ENCODE results near the gene POLD2.

Gene POLD2

DNA sequence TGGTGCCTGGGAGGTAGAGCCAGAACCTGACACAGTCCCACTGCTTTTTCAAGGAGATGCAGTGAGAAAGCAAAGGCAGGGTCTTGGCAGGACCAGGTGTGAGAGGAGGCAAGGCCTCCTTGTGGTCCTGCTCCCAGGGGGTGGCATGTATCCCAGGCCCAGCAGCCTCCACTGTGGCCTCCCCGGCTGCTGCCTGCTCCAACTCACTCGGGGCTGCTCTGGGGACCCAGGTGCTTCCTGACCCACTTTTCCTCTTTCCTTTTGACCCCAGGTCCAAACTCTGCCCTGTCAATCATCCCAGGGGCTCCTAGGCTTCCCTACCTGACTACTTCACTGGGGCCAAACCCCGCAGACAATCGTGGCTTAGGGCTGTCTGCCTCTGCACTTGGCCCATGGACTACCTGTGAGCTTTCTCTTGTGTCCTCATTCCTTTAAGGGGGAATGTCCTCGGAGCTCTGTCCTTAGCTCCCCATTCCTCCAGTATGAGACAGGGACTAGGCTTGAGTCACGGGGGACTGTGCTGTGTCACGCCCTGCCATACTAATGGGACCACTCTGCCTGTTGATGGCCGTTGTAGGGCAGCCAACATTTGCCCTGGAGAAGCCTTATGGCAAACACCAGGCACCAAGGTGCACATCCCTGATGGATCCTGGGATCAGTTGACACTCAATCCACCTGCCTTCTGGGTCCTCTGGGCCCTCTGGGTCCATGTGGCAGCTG is 20.3 kb downstream of the POLD2 start:
- no peak for DNase-seq (ENCODE audit: low read depth in 2 of 2)

DNA sequence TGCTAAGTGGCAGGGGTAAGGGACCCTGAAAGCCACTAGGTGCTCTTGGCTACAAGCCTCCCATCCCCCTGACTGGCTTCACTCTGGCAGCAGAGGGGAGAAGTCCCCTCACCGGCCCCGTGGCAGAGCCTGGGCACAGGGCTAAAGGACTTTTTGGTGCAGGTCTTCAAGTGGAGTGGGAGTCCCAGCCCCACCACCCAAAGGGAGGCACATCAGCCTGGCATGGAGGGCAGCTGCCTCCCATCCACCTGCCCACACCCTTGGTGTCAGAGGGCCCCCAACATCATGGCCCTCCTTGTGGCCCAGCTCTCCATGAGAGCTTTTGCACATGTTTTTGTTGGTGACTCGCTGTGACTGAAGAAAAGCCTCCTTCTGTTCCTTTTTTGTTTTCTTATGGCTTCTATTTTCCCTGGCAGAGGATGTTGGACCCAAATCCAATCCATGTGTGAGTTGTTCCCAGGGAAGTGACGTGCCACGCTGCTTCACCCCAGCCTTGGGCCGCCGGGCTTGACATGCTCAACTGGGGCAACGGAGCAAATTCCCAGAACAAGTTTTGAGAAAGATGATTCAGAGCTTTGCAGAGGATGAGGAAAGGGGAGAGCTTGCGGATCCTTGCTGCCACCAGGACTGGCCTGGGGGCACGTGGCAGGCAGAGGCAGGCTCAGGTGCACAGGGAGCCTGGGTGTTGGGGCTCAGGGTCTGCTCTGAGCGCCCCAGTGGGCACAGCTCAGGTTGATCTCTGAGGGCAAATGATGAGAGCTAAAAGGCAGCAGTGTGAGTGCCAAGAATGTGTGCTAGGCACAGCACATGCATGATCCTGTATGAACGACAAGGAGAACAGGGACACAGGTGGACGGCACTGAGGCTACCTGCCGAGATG is 21.1 kb downstream of the POLD2 start:
- DNase-seq (ENCODE audit: low read depth in 2 of 2) = no peak

DNA sequence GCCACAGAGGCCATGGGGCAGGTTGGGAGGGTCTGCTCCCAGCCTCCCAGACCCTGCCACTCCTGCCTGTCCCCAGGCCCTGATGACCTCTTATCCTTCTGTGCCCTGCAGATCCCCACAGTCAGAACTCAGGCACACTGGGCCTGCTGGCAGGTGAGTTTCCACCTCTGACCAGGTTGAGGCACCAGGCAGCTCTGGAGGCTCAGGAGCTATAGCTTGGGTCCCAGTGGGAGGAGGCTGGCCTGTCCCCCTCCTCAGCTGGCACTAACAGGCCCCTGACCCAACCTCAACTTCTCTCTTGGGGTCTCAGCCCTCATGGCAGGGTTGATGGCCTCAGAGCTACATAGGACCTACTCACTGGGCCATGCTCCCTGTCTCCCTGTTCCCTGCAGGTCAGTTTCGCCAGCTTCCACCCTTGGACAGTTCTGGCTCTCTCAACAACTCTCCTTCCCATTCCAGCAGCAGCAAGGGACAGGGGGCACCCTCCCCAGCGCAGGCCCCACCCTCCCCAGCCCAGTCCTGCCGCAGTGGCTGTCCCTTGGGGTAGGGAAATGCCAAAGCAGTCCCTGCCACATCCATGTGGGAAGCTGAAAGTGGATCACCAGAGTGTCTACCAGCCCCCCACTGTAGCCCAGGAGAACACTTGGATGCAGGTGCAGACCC is 21.9 kb downstream of the POLD2 start:
- no peak for DNase-seq (ENCODE audit: low read depth in 2 of 2)

DNA sequence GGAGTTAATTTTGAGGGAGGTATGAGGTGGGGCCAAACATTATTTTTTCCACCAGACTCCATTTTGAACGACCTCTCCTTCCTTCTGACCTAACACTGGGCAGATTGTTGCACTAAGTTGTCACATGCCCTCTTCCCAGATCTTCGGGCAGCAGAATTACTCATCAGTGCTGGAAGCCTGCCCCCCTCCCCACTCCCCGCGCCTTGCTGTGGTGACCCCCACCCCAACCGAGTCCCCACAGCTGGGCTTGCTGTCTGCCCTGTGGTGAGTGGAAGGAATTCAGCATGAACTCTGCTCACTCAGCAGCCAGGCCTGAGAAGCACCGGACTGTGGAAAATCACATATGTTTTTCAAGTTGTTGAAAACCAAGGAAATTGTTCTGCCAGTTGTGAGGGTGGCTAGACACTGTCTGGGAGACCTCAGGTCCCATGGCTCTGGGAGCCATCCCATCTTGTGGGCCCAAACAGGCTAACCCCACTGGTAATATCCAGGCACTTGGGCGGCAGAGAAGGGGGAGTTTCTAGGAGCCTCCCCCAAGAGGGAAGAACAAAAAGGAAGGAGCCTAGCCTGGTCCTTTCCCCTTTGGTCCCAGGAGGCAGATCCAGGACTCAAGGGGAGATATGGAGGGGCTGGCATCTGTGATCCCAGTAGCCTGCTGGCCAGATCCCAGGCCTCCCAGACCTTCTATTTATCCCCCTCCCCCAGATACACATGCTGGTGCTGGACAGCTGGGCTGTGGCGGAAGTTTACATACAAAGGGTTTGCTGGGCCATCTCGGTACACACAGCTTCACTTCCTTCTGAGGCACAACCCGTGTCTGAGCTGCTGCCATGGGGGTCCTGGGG is 22.7 kb downstream of the POLD2 start:
- no peak for DNase-seq (ENCODE audit: low read depth in 2 of 2)

DNA sequence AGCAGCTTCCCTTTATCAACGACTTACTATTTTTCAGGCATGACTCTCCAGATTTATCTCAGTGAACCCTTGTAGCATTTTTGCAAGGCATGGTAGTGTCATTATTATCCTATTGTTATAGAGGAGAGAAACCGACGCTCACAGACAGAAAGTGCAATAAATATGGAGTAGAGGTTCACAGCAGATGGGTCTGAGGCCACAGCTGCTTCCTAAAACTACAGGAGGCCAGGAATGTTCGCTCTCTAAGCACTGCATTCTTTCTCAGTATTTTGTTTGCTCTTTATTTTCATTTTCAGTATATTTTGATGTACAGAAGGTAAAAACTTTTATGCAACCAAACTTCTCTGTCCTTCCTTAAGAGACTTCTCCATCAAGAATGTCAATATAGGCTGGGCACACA is 23.7 kb downstream of the POLD2 start:
- DNase-seq (ENCODE audit: low read depth in 2 of 2) = no peak

DNA sequence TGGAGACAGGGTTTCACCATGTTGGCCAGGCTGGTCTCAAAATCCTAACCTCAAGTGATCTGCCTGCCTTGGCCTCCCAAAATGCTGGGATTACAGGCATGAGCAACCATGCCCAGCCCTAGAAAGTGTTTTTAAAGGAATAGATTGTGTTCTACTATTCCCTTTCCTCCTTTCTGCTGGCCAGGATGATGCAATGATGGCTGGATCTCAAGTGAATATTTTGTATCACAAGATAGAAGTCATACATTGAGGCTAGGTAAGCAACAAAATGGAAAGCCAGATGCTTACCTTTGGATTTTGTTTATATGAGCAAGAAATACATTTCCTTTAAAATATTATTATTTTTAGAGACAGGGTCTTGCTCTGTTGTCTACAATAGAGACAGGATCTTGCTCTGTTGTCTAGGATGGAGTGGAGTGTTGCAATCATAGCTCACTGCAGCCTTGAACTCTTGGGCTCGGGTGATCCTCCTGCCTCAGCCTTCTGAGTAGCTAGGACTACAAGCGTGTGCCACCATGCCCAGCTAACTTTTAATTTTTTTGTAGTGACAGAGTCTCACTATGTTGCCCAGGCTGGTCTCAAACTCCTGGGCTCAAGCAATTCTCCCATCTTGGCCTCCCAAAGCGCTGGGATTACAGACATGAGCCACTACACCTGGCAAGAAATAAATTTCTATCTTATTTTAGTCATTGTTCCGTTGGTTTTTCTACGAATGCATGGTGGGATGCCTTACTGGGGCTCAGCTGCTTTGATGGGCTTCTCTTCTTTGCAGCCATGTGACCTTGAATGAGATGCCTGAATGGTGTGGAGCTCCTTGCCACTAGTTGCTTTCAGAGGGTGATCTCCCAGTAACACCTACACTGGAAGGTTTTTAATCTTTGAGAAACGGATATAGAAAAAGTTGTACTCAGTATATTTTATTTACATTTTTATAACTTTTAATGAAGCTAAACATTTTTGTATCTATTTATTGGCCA is 25.0 kb downstream of the POLD2 start:
- DNase-seq (ENCODE audit: low read depth in 2 of 2) = no peak

DNA sequence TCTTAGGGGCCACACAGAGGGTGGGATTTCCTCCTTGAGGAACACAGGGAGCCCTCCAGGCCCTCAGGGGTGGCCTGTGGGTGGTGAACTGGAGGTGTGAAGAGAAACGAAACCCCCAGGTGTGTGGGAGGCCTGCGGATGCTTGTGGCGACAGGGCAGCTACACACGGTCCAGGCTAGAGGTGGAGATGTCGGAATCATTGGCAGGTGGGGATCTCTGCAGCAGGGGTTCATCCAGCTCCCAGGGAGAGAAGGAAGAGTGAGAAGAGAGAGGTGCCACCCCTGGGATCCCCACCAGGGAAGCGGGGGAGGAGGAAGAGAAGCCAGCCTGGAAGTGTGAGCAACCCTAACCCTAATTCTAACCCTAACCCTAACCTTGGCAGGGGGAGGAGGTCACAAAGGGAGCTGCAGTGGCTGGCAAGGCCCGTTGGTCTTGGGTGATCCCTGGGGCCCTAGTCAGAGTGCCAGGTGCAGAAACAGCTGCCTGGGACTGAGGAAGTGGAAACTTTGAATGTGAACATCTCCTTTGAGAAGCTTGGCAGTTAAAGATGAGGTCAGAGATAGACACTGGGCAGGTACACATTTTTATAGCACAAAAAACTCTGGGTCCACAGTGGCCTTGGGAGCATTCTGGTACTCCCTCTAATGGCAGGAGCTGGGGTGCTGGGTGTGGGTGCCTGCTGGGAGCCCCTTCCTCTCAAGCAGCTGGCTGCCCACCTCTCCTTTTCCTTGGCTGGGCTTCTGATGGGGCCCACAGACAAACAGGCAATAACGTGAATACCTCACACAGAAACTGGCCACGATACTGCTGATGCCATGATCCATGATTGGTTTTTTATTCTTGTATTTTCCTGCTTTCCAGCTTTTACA is 26.1 kb downstream of the POLD2 start:
- DNase-seq (ENCODE audit: low read depth in 2 of 2) = no peak

DNA sequence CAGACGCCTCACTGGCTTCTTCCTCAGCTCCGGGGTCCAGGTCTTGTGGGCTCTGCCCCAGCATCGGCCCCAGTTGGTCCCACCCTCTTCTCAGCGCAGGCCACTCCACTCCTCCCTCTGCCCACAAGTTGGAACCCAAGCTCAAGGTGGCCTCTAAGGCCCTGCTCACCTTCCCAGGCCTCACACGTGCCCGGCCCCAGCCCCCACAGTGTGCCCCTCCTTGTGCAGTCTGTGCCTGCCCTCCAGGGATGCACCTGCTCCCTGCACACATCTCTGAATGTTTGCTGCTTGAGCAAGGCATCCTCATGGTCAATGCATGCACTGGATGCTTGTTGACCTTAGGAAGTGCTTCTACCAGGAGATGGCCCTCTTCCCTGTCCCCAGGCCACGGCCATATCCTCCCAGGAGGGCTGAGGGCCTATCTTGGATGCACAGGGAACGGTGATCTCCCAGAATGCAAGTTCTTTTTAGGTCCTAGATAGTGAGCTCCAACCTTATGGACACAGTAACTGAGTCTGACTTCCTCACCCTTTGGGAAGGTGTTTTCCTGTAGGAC is 26.9 kb downstream of the POLD2 start:
- no peak for DNase-seq (ENCODE audit: low read depth in 2 of 2)

DNA sequence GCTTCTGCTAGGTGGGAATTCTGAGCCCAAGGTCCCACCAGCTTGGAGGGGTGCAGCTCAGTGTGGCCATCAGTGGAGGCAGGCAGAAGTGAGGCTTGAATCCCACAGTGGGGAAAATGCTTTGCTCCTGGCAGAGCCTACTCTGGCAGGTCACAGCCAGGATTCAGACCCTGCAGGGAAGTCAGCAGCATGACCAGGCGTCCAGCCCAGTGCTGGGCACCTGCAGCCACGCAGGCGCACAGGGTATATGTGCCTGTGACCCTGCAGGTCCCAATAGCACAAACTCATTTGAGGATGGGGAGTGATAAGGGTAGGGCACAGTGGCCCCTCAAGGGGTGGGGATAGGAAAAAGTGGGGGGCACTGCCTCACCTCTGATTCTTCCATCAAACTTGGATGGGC is 27.6 kb downstream of the POLD2 start:
- DNase-seq (ENCODE audit: low read depth in 2 of 2) = no peak

DNA sequence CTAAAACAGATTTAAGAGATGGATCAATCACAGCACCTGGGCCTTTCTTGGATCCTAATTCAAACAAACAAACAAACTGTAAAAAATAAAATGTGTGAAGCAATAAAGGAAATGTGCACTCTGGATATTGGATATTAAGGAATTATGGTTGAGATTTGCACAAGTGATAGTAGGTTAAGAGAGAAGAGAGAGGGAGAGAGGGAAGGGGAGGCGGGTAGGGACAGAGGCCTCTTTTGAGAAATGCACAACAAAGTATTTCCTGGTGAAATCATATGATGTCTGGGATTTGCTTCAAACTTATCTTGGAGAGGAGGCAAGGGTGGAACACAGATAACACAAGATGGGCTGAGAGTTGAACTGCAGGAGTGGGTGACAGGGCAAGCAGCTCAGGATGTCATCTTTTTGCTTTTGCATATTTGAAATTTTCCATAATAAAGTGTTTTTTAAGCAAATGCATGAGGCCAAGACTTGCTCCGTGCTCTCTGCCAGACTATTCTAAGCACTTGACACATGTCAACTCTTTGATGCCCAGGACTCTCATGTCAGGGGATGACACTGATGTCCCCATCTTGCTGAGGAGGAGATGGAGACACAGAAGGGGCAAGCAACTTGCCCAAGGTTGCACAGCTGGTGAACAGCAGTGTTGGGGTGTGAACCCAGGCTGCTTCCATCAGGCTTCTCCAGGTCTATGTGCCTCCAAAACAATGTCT is 28.3 kb downstream of the POLD2 start:
- DNase-seq (ENCODE audit: low read depth in 2 of 2) = no peak

DNA sequence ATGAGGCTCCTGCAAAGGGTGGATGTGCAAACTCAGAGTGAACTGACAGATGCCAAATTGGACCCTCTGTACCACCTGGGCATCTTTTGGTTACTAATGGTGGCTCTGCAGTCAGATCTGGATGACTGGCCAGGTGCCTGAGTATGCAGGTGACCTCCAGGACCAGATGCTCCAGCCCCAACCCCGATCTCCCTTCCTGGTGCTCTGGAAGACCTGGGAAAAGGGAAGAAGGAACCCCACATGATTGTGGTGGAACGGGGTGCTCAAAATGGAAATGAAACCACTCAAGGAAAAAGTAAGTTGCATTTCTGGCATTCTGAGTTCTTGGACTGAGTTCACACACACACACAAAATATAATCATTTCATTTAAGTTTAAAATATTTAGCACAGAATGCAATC is 29.0 kb downstream of the POLD2 start:
- DNase-seq (ENCODE audit: low read depth in 2 of 2) = no peak

DNA sequence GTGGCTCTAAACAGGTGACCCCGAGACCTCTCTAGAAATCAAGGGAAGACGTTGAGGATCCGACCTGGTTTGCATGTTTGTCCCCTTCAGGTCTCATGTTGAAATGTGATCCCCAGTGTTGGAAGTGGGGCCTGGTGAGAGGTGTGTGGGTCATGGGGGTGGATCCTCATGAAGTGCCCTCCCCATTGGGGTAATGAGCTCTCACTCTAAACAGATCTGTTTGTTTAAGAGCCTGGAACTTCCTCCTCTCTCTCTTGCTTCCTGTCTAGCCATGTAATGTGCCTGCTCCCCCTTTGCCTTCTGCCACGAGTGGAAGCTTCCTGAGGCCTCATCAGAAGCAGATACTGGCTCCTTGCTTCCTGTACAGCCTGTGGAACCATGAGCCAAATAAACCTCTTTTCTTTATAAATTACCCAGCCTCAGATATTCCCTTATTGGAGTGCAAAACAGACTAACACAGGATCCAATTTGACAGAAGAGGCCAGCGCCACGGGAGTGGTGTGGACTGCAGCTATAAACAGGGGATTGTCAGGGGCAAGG is 30.2 kb downstream of the POLD2 start:
- no peak for DNase-seq (ENCODE audit: low read depth in 2 of 2)

DNA sequence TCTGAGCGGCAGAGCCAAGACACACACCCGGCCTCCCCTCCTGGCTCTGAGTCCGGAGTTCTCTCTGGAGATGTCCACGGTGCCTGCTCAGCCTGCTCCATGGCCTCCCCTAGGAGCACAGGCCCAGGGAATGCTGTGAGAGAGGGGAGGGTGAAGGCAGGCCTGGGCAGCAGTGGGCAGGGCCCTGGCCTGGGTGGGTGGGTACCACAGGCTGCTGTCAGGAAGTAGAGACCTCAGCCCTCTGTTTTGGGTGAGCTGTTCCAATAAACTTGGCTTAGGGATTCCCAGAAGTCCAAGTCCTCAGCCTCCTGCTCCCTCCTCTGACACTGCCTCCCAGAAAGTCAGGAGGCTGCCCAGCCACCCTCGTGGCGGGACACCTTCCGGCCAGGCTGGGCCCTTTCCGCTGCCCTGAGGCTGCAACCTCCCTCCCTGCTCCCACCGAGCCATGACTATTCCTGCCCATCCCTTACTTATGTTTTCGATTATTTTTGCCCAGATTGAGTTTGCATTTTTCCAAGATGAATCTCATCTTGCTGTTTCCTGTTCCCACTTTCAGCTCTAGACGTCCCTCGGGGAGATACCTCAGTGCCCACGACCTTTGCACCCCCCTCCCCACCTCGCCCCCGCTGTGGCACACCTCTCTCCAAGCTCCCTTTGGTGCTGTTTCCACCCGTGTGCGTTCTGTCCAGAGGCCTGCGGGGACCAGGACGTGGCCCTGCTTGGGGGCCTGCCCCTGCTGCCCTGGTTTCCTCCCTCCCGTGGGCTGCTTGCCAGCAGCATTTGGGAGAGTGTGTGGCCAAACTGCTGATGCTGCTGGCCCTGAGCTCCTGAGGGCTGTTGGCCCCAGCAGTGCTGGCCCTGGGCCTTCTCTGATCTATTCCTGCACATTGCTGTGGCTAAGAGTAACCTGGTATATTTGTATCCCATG is 35.2 kb downstream of the POLD2 start:
- DNase-seq (ENCODE audit: low read depth in 2 of 2) = no peak

DNA sequence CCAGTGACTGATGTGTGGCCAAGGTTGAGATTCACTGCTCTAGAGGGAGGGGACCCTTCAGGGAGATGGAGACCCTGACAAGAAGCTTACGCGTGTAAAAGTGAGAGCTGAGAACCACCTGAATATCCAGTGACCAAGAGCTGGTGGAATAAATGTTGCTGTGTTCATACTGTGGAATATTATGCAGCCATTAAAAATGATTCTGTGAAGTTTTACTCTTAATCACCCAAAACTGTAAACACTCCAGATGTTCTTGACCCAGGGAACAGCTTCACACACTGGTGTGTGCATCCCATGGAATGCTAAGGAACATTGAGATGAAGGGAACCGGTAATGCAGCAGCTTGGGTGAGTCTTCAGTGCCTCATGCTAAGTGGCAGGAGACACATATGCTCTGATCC is 36.7 kb downstream of the POLD2 start:
- no peak for DNase-seq (ENCODE audit: low read depth in 2 of 2)

DNA sequence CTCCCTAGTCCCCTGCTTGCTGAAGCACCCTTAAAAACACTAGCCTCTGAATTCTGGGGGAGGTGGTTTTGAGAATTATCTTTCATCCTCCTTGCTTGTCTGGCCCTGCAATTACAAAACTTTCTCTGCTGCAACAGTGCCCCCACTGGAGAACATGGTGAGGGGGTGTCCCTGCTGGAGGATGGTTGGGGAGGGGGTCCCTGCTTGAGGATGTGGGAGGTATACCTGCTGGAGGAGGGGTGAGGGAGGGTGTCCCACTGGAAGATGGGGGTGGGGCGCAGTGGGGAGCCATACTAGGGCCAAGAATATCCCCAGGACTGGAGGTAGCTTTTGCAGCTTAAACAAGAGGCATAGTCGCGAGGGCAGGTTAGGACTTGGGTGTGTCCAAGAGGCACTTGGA is 37.8 kb downstream of the POLD2 start:
- no peak for DNase-seq (ENCODE audit: low read depth in 2 of 2)

DNA sequence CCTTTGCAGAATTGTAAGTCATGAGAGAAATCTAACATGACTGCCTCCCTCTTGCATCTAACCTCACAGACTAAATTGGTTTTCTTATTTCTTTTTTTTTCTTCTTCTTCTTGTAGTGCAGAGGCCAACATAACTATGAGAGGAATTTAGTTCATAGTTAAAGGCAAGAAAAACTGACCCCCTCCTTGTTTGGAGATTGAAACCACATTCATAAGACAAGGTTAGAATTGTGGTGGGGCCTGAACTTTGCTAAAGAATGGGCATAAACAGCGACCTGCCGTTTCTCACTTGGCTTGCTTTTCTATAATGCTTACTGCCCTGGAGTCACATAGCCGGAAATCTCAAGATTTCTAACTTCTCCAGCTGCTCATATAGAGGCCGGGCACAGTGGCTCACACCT is 38.6 kb downstream of the POLD2 start:
- no peak for DNase-seq (ENCODE audit: low read depth in 2 of 2)

DNA sequence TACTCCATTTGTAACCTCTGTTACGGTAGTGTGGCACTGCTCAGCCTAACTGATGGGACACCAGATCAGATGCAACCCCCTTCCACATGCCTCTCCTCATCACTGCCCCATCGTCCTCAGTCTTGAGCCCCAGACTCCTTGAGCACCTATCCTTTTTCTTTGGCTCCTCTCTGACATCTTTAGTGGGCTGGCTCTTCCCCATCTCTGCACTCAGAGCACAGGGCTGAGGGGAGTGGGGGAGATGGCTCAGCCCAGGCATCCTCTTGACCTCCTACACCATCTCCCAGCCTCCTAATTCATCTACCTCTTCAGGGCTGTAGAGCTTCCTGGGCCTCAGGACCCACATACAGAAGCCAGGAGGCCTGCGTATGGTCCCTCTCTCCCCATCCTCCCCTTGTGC is 39.6 kb downstream of the POLD2 start:
- no peak for DNase-seq (ENCODE audit: low read depth in 2 of 2)

Data from stimulated activated CD4-positive, alpha-beta T cell treated with anti-CD3 and anti-CD28 coated beads, Interleukin-12 subunit alpha, Interleukin-12 subunit beta, amount 100 ng/mL, for 24 hours (primary cell).